HL-60/S4 (cell line): ENCODE measurements around the gene LRGUK.

ENCODE experiments used
- in situ Hi-C: fragments of 300-500 bp; cut with MboI; formaldehyde crosslinking; loops from 2 replicates; pipeline ENCODE4 v1.14.3; 2022; ENCODE audit warnings: low sequenced_read_pairs

Gene LRGUK

DNA sequence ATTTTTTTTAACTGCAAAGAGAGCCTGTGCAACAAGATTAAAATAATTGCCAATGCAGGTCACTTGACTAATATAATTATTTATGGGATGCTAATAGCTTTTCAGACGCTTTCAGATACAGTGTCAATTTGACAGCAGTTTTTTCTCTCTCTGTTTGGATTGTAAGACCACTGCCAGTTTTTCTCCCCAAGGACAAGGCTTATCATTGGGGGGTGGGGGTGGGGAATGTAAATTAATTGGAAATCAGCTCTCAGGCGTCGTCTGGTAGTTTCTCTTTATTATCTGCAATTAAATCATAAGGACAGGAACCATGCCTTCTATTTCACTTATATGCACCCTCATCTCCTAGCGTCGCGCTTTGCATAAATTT, 559 bp upstream of the LRGUK start:
- in situ Hi-C loops: no loop called here

DNA sequence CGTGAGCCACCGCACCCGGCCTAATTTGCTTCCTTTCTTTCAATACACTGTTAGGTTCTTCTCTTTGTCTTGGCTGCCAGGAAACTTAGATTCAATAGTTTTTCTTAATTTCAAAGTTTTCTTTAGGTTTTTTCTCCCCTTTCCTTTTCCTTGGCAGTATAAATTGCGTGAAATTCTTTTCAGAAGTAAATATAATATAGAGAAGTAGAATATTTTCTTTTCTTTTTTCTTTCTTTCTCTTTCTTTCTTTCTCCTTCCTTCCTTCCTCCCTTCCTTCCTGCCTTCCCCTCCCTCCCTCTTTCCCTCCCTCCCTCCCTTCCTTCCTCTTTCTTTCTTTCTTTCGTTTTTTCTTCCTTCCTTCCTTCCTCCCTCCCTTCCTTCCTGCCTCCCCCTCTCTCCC, 1.7 kb downstream of the LRGUK start:
- in situ Hi-C loops: no loop called here

- in situ Hi-C loops: no loop called here
Observed at GRCh38 chr7:134129856-134130523, 2.9 kb downstream of the LRGUK start.

GRCh38 chr7:134134004-134134403, 6.9 kb downstream of the LRGUK start:
- in situ Hi-C loops: no loop called here

DNA sequence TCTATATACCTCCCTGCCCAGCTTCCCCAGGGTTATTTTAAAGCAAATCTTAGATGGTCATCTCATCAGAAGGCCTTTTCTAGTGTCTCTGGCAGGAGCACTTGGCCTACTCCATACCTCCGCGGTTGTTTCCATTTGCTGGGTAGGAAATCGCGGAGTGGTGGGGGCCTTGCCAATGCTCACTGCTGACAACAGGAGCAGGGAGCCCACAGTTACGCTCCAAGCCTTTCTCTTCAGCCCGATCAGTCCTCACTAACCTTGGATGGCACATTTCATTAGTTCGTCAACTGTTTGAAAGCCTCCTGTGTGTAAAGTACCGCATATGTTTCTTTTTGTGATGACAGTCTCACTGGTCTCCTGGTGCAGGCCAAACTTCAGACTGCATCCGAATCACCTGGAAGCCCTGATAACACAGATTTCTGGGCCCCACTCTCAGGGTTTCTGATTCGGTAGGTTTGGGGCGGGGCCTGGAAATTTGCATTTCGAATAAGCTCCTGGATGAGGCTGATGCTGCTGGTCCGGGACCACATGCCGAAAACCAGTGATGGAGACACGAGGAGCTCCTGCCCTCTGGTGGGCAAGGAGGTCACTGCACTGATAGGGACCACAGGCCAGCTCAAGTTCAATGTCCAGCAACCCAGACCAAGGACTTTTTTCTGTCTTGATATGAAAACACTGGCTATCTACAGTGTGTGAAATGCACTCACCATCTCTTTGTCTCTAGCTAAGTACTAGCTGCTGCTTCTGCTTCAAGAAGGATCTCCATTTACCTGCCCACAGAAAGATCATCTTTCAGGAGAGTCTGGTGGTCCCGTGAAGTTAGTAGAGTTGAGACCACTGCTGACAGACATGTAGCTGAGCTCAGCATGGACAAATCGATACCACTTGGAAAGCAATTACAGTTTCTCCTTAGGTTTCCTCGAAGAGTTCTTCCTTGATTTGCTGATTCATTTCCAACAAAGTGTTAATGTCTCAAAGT, 14.0 kb downstream of the LRGUK start:
- in situ Hi-C loops: no loop called here

- in situ Hi-C loops: no loop called here
Observed at GRCh38 chr7:134141868-134142264, 14.7 kb downstream of the LRGUK start.

- in situ Hi-C loops: no loop called here
Observed at GRCh38 chr7:134153493-134154136, 26.5 kb downstream of the LRGUK start.

GRCh38 chr7:134154581-134155130, 27.5 kb downstream of the LRGUK start:
- in situ Hi-C loops: no loop called here

DNA sequence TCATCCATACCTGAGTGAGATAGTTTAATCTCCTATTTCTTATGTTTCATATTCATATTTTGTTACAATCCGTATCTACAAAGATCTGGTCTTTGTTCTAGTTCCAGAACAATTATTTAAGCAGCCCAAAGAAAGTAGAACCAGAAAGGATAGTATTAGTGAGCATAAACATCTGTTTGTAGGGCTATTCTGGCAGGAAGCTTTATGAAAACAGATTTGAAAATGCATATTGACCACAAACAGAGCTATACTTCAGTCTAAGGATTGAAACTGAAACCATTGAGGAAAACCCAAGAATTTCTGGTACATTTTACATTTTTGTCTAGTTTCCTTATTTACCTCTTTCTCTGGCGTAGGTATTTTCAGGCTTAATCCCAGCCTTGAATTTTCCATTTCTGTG, 28.1 kb downstream of the LRGUK start:
- in situ Hi-C loops: no loop called here

GRCh38 chr7:134155871-134156270, 28.7 kb downstream of the LRGUK start:
- in situ Hi-C loops: no loop called here

DNA sequence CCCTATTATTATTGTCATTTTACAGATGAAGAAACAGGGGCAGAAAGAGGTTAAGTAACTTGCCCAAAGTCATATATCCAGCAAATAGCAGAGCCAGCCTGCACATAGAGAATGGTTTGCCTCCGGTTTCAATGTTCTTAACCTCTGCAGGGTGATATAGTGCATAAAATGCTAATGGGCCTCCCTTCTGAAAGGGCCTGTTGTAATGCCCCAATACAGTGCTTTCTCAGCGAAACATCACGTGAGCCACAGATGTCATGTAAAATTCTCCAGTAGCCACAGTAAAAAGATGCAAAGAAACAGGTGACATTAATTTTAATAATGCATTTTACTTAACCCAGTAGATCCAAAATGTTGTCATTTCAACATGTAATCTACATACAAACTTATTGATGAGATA, 38.1 kb downstream of the LRGUK start:
- in situ Hi-C loops: no loop called here

GRCh38 chr7:134167250-134167649, 40.1 kb downstream of the LRGUK start:
- in situ Hi-C loops: no loop called here

DNA sequence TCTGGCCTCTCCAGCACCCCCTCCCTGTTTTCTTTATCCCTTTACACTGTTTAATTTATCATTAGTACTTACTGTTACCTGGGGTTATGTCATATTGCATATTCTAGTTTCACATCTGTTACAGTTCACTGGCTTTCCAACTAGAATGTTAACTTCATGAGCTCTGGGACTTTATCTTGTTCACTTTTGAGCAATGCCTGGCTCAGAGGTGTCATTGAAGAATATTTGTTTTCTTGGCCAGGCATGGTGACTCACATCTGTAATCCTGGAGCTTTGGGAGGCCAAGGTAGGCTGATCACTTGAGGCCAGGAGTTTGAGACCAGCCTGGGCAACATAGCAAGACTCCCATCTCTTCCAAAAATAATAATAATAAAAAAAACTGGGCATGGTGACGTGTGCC, 40.7 kb downstream of the LRGUK start:
- in situ Hi-C loops: no loop called here

DNA sequence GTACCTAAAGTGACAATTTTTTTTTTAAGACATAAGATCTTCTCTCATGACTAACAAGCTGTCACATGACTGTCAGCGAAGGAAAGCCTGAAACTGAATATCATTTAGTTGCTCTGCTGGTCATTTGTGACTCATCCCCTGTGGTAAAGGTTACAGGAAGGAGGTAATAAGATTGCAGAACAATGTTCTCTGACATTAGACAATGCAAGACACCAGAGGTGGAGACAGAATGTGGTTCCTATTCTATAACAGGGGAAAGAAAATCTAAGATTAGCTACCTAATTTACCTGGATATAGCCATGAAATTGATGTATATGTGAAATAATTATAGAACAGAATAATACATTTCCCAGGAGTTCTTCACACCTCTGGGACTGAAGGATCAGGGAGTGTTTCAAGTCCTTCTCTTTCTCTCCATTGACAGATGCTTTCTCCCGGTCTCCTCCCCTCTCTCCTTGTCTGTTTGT, 47.7 kb downstream of the LRGUK start:
- in situ Hi-C loops: no loop called here

GRCh38 chr7:134175334-134176036, 48.3 kb downstream of the LRGUK start:
- in situ Hi-C loops: no loop called here

DNA sequence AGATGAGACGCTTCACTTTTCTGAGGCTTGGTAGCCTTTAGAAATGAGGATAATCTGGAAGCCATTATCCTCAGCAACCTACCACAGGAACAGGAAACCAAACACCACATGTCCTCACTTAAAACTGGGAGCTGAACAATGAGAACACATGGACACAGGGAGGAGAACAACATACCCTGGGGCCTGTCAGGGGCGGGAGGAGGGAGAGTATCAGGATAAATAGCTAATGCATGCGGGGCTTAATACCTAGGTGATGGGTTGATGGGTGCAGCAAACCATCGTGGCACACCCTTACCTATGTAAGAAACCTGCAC, 48.9 kb downstream of the LRGUK start:
- in situ Hi-C loops: no loop called here

DNA sequence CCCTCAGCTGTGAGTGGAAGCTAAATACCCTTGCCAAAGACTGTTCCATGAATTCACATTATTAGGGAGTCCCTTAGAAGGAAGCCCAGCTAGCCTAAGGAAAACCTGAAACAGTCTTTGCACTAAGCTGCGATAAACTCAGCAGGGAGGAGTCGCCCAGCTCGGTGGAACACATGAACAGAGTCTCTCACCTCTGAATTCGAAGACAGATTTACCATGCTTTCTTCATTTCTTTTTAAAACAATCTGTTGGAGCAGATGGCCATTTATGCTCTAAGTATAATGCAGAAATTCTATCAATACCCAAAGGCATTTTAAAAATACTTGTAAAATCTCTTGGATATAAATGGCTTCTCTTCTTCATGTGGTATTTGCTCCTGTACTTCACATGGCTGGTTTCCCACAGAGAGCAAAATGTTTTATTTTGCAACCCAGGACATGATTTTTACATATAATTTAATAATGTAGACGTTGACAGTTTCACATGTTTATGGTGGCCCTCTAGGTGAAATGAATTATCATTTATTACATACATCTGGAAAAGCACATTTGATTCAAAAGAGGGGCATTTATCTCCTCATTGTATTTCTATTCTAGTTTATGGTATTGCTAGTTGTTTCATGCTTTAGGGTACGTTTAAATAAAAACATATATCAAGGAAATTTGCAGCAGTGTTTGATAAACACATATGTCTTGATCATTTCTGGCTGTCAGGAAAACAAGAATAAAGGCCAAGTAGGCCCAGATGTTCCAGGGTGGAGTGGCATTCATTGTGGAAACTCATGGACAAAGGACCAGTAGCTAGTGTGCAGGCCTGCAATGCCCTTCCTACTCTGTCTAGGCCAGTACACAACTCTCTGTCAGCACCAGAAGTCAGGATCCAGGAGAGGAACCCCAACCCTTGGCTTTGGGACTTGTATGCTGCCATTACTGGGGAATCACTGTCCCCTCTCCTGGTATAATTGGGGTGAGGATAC, 52.2 kb downstream of the LRGUK start:
- in situ Hi-C loops: no loop called here

DNA sequence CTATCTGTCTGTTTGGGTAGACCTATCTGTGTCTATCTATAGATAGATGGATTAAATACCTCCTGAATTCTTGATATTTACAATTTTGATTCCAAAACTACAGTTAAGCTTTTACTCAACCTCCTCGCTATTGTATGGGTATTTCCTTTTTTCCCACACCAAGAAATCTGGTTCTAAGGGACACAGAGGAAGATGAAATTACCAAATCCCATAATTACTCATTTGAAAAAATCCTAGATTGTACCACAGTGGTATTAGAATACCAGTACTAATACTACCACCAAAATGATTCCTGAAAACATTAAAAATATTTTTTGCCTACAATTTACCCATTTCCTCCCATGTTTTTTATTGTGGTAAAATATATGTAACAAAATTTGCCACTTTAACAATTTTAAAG, 53.2 kb downstream of the LRGUK start:
- in situ Hi-C loops: no loop called here

DNA sequence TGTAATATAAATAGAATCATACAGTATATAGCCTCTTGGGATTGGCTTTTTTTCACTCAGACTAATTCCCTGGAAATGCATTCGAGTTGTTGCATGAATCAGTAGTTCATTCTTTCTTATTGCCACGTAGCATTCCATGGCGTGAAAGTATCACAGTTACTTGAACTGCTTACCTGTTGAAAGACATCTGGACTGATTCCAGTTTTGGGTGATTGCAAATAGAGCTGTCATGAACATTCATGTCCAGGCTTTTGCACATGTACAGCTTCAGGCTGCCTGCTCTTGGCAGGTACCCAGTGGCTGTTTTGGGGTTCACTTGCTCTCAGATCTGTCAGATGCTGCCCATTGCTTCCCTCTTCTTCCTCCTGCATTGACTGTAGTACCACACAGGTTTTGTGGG, 54.9 kb downstream of the LRGUK start:
- in situ Hi-C loops: no loop called here

DNA sequence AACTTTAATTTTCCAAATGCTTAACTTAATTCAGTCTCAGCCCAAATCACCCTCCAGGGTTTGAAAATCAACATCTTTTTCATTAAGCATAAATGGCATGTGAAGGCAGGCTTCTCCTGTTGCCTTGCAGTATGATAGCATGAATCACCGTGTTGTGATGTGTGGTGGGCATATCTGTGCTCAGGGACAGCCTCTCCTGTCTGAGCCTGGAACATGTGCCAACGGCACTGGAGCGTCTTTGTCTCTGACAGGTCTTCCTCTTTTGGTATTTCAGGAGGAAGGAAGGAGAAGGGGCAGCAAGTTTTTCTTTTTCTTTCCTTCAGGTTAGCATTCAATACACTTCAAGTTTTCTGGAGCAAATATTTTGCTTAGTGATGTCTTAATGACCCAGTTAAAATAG, 57.6 kb downstream of the LRGUK start:
- in situ Hi-C loops: no loop called here
